ENCODE results near the gene KCNQ1OT1.

KCNQ1OT1 gene

DNA sequence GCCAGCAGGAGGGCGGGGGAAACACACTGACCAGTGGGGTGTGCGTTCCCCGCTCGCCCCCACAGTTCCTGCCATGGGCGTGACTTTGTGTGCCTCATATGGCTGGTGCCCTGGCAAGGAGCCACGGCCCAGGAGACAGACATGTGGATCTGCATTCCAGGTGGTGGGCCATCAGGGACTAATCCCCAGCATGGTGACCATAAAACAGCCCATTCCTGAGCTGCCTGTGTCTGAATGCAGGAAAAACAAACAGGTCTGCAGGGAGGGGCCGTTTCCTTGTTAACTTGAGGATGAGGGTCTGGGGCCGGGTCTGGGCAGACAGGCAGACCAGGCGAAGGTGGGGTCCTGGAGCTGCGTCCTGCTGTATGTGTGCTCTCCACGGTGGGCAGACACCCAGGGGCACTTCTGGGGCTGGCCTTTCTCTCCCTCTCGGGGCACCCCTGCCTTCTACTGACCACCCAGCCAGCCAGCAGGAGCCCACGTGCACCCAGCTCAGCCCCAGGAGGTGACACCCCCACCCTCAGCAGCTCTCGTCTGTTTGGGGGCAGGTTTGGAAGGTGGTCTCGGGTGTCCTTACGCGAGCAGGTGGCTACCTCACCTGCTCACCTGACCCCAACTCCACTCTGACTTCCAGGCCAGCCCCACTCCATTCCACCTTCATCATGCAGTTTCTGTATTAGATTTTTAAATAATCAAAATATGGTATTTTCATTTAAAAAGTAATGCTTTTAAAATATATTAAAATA lies 120.3 kb downstream of the KCNQ1OT1 start:
- no peak for DNase-seq

DNA sequence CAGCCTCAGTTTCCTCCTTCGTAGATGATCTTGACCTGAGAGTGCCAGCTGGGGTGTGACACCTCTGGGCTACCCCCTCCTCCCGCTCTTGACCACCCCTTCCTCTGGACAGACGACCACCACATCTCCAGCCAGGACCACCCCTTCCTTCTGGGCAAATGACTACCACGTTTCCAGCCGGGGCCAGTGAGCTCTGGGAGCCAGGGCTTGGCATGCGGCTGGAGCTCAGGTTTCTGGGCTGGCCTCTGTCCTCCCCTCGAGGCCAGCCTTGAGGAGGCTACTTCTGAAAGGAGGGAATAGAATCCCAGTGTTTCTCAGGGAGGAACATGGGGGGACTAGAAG lies 120.9 kb downstream of the KCNQ1OT1 start:
- DNase-seq = no peak

DNA sequence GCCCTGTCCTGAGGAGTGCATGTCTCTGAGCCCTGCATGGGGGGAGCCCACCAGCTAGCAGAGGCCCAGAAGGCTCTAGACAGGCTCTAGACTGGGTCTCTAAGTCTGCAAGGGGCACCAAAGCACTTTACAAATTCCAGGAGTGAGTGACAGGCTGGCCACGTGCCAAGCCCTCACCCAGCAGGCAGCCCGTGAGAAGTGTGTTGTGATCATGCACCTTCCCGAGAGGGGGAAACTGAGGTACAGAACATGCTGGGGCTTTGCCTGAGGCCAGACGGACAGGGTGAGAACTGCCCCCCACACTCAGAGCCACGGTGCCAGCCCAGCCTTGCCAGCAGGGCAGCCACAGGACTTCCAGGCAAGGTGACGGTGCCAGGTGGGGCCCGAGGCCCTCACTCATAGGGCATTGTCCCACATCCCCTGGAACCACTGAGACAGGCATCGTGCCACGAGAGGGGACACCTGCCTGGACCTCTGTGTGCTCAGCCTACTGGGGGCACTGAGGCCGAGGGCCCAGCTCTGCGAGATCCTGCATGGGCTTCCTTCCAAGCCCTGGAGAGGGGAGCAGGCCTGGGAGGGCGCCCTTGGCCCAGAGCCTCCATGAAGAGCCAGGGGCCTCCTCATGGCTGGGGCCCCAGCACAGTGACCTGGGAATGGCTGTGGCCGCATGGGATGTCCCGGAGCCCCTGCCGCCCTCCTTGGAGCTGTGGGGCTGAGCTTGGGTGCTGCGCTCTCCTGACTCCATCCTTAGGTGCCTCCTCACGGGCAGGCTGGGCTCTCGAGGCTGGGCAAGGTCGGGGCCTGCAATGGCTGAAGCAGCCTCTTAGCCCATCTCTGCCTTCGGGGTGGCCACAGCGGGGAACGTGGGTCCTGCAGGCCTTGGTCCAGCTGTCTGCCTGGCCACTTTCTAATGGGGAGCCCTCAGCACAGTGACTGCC lies 121.5 kb downstream of the KCNQ1OT1 start:
- DNase-seq = no peak

- no peak for DNase-seq
These were observed 122.5 kb downstream of the KCNQ1OT1 start for GRCh38 chr11:2577031-2577990.

DNA sequence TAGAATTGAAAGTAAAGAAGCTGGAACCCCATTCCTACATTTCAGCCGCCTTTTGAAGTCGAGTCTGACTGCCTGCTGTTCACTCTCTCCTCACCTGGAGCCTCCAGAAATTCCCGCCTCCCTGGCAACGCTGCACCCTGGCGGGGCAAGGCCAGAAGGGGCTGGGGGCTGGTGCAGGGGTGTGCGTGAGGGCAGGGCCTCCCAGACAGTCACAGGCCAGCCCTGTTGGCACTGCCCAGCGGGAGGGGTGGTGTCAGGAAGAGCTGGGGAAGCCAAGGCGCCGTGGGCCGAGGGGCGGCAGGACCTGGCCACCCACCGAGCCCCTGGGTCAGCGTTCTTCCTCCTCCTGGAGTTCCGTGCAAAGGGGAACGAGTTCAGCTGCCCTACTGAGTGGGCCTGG lies 123.2 kb downstream of the KCNQ1OT1 start:
- DNase-seq = no peak

DNA sequence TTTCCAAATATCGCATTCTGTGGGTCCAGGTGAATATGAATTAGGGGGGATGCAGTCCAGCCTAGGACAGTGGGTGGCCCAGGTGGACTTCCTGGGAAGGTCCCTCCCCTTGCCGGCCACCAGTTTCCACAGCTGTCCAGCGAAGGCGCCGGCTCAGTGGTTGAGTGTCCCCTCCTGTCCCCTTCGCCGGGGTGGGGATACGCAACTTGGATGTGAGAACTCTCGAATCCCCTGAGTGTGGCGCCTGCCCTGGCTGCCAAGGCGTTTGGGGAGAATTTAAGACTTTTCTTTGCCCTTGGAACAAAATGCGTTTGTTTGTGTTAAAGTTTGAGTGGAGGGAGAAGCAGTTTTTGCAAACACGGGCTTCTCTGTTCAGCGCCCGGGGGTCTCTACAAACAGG lies 123.7 kb downstream of the KCNQ1OT1 start:
- no peak for DNase-seq

GRCh38 chr11:2575591-2576051 lies 124.2 kb downstream of the KCNQ1OT1 start:
- no peak for DNase-seq

- no peak for DNase-seq
These were observed 125.0 kb downstream of the KCNQ1OT1 start for GRCh38 chr11:2574553-2575535.

- no peak for DNase-seq
These were observed 125.7 kb downstream of the KCNQ1OT1 start for GRCh38 chr11:2574043-2574552.

DNA sequence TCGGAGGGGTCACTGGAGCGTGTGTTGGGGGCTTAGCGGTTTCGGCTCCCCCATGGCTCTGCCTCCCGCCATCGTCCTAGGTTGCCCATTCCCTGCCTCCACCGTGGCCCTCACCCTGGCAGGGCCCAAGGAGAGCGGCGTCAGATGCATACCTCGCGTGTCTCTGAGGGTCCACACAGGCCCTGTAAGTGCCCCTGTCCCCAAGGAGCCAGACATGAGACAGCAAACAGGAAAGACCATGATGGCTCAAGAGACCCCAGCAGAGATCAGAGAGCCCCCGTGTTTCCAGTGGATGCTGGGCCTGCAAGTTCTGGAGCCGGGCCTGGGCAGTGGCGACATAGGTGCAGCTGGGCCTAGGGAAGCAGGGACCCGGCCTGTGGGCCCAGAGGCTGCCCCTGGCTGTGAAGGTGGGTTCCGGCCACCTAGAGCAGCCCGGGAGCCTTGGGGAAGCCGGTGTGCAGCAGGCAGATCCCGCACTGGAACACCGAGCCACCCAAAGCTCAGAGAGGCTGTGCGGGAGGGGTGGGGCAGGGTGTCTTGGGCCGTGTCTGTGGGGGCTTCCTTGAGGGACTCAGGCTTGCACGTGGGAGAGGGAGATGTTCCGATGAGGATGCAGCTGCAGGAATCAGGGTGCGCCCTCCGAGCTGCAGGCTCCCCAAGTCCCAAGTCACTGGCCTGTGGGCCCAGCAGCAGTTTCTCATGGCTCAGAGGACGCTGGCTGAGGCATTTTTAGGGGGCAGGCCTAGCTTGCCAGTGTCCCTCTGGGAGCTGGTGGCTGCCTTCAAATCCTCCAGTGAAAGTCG lies 126.4 kb downstream of the KCNQ1OT1 start:
- no peak for DNase-seq

DNA sequence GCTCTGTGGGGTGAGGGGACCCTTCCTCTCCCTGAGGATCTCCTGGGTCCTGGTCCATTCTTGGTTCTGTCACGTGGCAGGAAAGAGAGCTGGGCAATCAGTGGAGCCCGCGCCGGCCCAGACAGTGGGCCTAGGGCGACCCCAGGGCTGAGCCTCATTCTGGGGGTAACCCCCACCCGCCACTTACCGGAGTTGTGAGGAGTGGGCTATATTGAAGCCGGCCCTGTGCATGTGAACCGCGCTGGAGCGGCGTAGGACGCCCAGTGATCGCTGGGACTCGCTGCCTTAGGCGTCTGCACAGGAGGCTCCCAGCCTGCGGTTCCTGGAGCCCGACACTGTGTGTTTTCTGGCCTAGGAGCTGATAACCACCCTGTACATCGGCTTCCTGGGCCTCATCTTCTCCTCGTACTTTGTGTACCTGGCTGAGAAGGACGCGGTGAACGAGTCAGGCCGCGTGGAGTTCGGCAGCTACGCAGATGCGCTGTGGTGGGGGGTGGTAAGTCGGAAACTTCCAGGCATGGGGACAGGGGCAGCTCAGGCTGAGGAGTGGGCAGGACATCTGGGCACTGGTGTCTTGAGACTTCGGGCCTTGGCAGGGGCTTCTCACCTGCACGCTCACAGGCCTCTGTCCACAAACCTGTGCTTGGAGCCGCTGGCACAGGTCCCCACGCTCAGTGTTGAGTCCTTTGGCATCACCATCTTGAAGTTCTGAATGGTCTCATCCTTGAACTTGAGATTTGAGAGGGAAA lies 127.1 kb downstream of the KCNQ1OT1 start:
- no peak for DNase-seq

DNA sequence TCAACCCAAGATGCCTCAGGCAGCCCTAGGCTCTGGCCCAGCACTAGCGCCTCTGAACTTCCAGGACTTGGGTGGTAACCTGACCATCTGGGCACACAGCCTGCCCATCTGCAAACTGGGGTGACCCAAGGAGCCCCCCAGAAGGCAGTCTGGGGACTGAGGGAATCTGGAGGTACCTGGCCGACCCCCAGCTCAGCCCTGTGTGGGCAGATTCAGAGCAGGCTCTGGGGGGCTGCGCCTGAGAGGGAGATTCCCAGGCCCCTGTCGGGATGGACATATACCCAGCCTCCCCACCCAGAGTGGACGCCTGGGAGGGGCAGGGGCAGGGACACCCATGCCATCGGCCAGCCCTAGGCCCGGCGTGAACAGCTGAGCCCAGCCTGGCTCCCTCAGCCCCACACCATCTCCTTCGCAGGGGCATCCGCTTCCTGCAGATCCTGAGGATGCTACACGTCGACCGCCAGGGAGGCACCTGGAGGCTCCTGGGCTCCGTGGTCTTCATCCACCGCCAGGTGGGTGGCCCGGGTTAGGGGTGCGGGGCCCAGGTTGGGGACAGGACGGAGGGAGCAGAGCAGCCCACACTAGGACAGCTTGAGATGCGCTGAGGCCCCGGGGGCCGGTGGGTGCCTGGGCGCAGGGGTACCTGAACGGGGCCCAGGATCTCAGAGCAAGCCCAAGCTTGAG lies 128.1 kb downstream of the KCNQ1OT1 start:
- no peak for DNase-seq

- no peak for DNase-seq
These were observed 128.8 kb downstream of the KCNQ1OT1 start for GRCh38 chr11:2570841-2571597.

GRCh38 chr11:2570211-2570811 lies 129.5 kb downstream of the KCNQ1OT1 start:
- no peak for DNase-seq

DNA sequence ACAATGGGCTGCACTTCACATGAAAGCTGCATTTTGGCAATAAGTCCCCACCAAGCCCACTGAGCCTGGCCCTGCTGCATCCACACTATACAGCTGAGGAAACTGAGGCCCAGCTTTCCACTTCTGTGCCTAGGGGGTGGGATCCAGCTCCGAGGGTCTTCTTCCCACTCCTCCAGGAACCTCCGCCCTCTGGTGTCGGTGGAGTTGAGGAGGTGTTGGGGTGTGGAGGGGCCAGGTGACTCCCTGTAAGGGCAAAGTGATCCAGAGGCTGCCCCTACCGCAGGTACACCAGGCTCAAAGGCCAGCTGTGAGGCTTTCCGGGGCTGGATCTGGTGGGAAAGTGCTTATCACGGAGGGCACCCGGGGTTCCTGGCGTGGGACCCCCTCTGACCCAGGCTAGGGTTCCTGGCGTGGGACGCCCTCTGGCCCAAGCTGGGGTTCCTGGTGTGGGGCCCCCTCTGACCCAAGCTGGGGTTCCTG lies 130.0 kb downstream of the KCNQ1OT1 start:
- DNase-seq = no peak

DNA sequence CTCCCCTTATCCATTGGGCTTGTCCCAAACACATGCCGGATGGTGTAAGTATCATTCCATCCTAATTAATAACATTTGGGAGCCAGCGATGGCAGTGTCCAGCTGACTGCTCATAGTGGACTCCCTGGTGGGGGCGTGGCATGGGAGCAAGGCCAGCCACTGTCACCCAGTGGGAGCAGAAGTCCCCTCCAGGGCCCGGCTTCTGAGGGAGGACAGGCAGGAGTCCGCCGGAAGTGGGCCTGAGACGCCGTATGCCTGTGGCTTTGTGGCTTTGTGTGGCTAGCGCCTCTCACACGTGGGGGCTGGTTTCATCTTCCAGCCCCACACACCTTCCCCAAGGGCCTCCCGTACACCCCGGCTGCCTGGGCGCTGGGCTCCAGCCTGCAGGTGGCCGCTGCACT lies 130.5 kb downstream of the KCNQ1OT1 start:
- DNase-seq = no peak

DNA sequence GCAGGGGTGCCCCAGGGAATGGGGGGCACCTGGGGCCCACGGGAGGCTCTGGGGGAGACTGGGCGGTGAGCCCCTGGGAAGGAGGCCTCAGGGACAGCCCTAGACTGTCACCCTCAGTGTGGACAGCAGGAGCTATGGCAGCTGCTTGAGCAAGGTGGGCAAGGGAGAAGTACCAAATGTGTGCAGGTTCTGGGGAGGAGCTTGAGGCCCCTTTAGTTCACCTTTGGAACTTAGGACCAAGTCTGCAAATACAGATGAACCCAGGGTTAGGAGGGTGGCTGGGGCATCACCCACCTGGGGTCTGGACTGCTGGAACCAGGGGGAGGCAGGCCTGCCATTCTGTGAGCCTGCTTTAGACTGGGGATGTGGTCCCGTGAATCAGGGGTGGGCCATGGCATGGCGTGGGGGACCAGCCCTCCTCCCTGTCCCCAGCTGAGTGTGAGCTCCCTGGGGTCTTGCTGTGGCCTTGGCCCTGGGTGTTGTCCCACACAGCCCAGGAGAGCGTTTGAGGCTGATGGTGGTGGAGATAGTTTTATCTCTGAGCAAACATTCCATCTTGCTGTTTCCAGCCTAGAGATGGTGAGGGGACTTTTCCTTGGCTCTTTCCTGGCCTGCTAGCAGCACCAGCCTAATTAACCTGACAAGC lies 132.6 kb downstream of the KCNQ1OT1 start:
- DNase-seq = no peak
